Subcutaneous adipose tissue (tissue), 4 donors: ENCODE results near the gene EIF4ENIF1. TPM values are rescaled to one million over a fixed set of nuclear protein-coding genes. Genes with fewer than 3 reads are reported as not detected.

ENCODE experiments used
- total RNA-seq, 4 donors: library from RNA; depleted of rRNA; stranded (reverse); fragments of >200 nt; gene quantifications; one replicate each; pipeline ENCODE4 v1.1.0, GENCODE V29; 2016
- TF ChIP-seq, protein P1 (sequence below): fragments of 450-650 bp; IDR thresholded peaks from one replicate; pipeline ENCODE4 v1.5.1; 2016; ENCODE audit warnings: low read depth, mild to moderate bottlenecking, control low read depth, antibody characterized with exemption, moderate library complexity

The EIF4ENIF1 gene
- total RNA-seq, 4 donors from 2014 or later = 10.5 to 19.6 (median 15.3) TPM

DNA sequence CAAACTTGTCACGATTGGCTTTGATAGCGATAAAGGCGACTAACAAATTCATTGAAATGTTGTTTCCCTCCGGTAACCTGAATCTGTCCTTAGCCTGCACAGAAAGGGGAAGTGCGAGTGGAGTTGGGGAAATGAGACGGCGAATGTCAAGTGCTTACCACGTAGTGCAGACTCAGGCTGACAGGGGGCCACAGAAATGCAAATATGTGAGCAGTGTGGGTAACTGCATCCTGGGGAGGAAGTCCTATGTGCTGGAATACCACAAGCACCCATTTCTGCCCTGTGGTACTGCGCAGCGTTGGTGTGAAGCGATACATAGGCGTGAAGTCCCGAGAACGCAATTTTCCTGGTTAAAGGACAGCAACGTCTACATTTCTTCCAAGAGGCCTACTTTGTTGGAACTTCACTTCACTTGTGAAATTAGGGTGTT, 869 bp upstream of the EIF4ENIF1 start:
- TF ChIP-seq, protein P1, sequence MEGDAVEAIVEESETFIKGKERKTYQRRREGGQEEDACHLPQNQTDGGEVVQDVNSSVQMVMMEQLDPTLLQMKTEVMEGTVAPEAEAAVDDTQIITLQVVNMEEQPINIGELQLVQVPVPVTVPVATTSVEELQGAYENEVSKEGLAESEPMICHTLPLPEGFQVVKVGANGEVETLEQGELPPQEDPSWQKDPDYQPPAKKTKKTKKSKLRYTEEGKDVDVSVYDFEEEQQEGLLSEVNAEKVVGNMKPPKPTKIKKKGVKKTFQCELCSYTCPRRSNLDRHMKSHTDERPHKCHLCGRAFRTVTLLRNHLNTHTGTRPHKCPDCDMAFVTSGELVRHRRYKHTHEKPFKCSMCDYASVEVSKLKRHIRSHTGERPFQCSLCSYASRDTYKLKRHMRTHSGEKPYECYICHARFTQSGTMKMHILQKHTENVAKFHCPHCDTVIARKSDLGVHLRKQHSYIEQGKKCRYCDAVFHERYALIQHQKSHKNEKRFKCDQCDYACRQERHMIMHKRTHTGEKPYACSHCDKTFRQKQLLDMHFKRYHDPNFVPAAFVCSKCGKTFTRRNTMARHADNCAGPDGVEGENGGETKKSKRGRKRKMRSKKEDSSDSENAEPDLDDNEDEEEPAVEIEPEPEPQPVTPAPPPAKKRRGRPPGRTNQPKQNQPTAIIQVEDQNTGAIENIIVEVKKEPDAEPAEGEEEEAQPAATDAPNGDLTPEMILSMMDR = no peak

DNA sequence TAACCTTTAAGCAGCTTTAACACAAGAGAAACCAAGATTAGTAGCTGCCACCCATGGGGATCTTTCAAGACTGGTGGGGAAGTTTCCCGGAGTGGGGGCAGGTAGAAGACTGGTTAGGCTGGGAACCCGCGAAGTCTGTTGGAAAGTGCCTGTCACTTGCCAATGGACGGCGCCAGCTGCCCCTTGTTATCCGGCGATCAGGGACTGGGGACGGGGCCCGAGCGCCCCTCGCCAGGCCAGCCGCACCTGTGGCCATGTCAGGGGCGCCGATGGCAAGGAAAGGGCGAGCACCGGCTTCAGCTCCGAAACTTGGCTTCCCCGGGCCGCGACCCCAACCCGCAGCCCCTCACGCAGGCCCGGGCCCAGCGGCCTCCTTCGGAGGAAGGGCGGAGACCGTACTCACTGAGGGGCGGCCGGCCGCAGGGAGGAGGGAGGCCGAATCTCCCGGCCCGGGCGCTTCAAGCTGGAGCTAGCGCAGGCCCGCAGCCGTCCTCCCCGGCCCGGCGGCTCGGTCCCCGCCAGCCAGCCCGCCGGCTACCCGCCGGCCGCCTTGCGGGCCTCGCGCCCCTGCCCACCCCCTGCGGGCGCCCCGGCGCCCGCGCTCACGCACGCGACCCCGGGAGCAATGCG, 539 bp downstream of the EIF4ENIF1 start:
- TF ChIP-seq, protein P1 = no peak

- TF ChIP-seq, protein P1 = no peak
These were observed 1.2 kb downstream of the EIF4ENIF1 start for GRCh38 chr22:31488346-31488883.

- TF ChIP-seq, protein P1 = no peak
These were observed 2.7 kb downstream of the EIF4ENIF1 start for GRCh38 chr22:31486951-31487350.

DNA sequence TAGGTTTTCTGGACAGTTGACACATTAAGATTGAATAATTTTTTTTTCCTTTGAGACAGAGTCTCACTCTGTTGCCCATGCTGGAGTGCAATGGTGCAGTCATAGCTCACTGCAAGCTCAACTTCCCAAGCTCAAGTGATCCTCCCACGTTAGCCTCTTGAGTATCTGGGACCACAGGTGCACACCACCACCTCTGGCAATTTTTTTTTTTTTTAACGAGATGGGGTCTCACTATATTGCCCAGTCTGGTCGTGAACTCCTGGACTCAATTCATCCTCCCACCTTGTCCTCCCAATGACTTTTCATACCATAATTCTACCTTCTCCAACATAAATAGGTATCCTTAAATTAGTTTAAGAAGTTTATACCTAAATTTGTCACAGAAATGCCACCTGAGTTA, 8.5 kb downstream of the EIF4ENIF1 start:
- TF ChIP-seq, protein P1 = no peak

DNA sequence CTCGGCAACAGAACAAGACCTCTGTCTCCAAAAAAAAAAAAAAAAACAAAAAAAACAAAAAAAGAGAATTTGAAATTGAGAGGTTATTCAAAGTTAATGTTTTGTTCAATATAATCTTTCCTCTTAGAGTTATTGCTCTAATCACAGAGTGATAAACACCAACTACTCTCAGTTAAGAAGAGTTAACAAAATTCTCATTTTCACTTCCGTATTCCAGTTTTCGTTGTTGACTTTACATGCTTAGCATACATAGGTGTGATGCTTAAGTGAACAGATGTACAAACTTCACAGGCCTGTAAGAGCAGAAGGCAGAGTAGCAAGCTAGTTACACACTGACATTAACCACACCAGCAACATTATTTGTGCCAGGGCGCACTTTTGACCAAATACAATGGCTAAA, 12.3 kb downstream of the EIF4ENIF1 start:
- TF ChIP-seq, protein P1 = no peak

- TF ChIP-seq, protein P1 = no peak
These were observed 13.8 kb downstream of the EIF4ENIF1 start for GRCh38 chr22:31475800-31476199.
